Dermis blood vessel endothelial cell (primary cell): ENCODE data around the gene LAMC3. TPM values are rescaled to one million over a fixed set of nuclear protein-coding genes. Genes with fewer than 3 reads are reported as not detected.
"Not testable (repeated sequence)": the region's sequence is repeated elsewhere in the genome, so short reads cannot be mapped to it uniquely, and the experiment has no call there.

Experiments used
- DNase-seq: peaks from one replicate; pipeline ENCODE4 v3.0.0; 2010
- total RNA-seq: library from RNA; depleted of rRNA; stranded (reverse); fragments of >200 nt; gene quantifications from 2 replicates; pipeline ENCODE4 v1.2.3, GENCODE V29; 2014

The LAMC3 gene
- total RNA-seq, 1 donor from 2014 or later, result 0.51 TPM

- no peak for DNase-seq
These were observed 16.3 kb upstream of the LAMC3 start for GRCh38 chr9:130992682-130993032.

GRCh38 chr9:130993303-130994030 is 15.5 kb upstream of the LAMC3 start:
- no peak for DNase-seq

DNA sequence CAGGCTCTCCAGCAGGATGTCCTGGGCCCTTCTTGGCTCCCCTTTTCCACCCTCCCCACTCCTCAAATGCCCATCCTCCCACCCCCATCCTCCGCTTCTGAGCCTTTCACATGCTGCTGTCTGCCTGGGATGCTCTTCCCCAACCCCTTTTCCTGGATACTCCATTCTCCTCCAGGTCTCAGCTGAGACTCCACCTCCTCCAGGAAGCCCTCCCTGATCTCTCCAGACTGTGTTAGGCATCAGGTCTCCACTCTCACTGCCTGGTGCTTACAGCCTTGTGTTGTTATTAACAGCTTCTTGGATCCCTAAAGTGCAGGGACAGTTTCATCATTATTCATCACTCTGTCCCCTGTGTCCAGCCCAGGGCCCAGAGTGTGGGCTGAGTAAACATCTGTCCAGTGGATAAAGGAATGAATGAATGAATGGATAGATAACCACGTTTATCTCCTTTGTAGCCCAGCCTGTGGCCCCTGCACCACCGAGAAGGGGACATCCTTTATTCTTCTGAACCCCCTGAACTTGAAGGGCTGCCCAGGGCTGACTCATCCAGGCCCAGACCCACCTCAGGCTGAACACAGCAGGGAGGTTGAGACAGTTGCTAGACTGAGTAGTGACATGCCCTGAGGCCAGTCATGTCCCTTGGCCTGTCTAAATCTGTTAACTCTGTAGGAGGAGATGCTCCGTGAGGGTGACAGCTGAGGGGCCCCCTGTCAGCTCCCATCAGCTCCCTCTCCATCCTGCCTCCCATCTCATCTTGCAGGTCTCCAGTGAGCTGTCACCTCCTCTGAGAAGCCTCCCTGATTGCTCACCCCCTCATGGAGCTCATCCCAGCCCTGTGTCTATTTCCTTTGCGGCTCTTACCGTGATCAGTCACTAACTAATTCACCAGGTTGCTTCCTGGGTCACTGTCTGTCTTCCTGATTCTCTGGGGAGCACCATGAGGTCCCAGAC is 14.6 kb upstream of the LAMC3 start:
- no peak for DNase-seq

GRCh38 chr9:130995086-130996011 is 13.6 kb upstream of the LAMC3 start:
- peak; percentile 40 for DNase-seq

- DNase-seq, result no peak
These were observed 12.8 kb upstream of the LAMC3 start for GRCh38 chr9:130996205-130996604.

DNA sequence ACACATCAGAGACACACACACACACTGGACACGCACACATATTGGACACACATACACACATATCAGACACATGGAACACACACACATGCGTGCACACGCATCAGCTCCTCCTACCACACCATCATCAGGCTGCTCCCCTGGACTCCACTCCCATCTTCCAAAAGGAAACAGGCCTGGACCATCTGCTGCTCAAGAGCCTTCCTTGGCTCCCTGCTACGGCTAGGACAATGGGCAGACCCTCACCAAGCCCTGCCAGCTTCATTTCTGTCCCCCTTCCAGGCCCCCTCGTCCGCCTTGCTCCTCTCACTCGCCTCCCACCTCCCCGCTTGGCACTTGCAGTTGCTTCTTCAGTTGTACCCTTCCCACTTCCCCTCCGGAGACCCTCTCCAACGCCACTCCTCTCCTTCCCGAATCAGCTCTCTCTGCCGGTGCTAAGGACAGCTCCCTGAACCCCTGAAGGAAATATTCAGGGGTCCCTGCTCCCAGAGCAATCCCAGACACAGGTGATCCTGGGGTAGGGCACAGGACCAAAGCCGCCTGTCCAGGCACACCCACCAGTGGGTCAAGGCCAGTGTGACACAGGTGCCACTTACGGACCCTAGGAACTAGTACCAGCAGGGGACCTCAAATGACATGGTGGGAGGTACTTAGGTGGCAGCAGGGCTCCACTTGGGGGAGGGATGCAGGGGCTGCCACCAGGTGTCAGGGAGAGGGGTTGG is 12.1 kb upstream of the LAMC3 start:
- no peak for DNase-seq

- no peak for DNase-seq
These were observed 11.6 kb upstream of the LAMC3 start for GRCh38 chr9:130997395-130997684.

DNA sequence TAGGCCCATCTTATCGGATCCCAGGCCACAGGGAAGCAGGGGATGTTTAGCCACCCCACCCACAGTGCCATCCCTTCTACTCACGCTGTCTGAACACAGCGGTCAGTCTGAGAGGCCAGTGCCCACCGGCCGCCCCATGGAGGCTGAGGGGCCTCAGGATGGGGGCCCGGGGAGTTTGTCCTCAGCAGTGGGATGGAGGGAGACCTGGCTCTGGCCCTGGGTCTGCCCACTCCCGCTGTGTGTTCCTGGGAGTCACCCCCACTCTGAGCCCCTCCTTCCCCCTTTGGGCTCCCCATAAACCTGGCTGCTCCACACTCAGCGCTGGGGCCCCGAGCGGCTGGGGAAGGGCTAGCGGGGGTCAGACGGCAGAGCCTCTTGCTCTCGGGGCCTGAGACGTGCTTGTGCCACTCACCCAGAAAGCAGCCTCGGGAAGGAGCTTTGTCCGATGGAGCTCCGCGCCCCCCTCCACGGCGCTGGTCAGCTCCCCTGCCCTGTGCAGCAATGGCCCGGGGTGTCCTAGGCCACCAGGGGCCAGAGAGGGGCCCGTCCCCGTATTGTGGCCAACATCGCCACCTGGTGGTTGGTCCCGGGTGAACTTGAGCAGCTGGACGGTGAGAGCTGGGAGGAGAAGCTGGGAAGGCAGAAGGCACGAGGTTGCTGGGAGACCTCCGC is 10.9 kb upstream of the LAMC3 start:
- DNase-seq, result peak; percentile 79

DNA sequence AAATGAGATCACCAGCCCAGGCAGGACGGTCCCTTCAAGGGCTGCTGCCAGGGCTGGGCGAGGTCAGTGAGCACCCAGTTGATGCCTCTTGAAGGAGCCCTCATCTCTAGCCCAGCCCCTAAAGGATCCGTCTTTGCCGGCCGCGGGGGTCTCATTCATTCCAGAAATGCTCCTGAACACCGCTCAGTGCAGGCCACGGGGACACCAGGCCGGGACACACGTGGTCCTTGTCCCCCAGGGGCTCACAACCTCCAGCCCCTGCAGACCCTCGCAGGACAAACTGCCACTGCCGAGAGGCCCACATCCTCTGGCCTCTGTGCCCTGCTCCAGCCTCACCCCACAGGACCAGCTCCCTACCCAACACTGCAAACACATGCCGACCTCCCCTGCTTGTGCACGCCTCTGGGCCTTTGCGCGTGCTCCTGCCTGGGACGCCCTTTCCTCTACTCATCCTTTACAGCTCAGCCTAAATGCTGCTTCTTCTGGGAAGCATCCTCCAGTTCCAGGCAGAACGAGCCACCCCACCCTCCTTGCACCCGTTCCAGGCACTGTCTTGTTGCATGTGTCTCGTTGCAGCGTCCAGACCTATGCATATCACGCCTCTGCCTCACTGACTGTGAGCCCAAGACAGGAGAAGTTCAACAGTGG is 10.3 kb upstream of the LAMC3 start:
- DNase-seq, result no peak

GRCh38 chr9:130999245-130999623 is 9.7 kb upstream of the LAMC3 start:
- no peak for DNase-seq

DNA sequence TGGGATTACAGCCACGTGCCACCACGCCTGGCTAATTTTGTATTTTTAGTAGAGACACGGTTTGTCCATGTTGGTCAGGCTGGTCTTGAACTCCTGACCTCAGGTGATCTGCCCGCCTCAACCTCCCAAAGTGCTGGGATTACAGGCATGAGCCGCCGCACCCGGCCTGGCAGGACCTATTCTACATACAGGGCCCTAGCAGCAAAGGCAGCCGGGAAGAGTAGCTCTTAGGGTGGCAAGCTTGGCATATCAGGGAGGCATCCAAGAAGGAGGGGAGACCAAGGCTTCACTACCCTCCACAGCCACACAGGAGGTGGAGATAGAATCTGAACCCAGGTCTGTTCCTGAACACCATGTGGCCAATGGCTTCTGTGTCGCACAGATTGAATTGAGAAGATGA is 8.4 kb upstream of the LAMC3 start:
- DNase-seq, result not testable (repeated sequence)

- DNase-seq, result no peak
These were observed 8.0 kb upstream of the LAMC3 start for GRCh38 chr9:131001021-131001420.

- DNase-seq, result no peak
These were observed 7.0 kb upstream of the LAMC3 start for GRCh38 chr9:131001990-131002389.

DNA sequence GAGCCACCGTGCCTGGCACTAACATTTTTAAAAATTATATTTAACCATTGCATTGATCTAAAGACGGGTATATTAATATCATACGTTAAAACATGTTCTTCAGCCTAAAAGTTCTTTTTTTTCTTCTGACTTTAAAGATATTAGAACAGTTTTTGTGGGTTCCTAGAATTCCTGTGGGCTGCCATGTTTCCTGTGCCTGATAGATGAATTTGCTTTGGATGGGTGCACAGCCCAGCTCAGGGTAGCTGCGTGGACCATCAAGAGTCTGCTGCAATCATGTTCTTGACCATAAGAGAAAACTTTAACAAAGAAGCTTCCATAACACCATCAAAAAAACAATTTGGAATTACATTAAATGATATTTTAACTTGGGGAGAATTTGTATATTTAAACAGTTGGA is 2.4 kb upstream of the LAMC3 start:
- DNase-seq, result no peak

GRCh38 chr9:131008086-131008485 is 888 bp upstream of the LAMC3 start:
- DNase-seq, result no peak

DNA sequence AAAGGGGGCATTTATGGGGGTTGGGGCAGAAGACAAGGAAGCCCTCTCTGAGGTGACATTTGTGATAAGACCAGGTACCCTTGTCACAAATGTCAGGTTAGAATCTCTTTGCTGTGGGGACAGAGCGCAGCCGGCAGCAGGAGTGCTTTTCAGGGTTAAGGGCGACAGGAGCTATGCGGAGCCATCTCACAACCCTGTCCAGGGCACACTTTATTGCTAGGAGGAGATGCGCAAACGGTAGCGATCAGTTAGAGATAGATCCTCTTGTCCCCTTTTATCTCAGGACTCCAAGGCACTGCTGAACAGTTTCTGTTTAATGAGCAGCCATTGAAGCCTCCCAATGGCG is 438 bp upstream of the LAMC3 start:
- DNase-seq, result no peak

- no peak for DNase-seq
These were observed 1.7 kb downstream of the LAMC3 start for GRCh38 chr9:131010482-131011273.

DNA sequence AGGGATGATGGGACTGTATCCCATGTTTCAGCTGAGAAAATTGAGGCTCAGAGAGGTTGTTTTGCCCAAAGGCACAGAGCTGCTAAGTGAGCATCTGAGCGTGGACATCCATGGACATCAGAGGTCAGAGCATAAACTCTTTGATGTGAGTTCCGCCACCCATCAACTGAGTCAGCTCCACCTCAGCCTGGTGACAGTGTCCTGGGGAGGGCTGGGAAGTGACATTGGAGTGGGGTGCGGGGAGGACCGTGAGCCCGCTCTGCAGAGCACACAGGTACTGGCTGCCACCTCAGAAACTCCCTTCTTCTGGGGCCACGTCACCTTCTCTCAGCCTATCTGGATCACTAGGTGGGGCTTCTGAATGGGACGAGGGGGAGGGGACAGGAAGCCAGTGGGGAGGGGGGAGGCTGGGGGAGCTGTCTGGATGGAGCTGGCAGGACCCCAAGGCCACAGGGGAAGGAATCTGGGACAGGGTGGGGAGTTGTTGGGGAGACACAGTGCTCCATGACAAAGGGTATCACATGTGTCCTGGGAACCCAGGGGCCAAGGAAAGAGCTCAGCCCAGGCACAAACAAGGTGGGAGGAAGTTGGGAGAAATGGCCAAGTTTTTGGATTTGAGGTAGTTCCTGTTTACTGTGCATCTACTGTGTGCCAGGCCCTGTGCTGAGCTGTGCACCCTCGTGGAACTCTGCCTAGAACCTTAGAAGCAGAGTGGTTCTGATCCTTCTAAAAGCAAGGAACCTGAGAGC is 2.5 kb downstream of the LAMC3 start:
- DNase-seq, result no peak

DNA sequence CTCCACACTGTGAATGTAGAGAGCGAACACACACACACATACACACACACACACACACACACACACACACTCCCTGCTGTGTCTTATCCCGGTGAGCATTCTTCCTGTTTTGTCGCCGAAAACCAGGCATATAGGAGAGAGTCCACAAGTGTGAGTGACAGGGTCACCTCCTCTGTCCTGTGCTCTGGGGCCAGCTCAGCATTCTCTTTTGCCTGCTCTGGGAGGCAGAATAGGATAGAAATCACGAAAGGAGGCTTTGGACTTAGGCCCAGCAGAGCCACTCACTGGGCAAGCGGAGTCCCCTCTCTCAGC is 3.0 kb downstream of the LAMC3 start:
- DNase-seq, result no peak

GRCh38 chr9:131012396-131012917 is 3.5 kb downstream of the LAMC3 start:
- DNase-seq, result no peak
